CD14-positive monocyte (primary cell): ENCODE results near the gene FUT8. TPM values are rescaled to one million over a fixed set of nuclear protein-coding genes. Genes with fewer than 3 reads are reported as not detected.

Source experiments
- DNase-seq, 3 donors: peaks; one replicate each; pipeline ENCODE4 v3.0.0-alpha.2; 2011 to 2022
- H2AFZ ChIP-seq: 2 replicates; pipeline ENCODE4 v1.6.0; 2012; ENCODE audit warnings: mild to moderate bottlenecking, low read depth, low read length, inconsistent platforms; ENCODE audit not compliant: insufficient read depth, poor library complexity, severe bottlenecking
- H3K27ac ChIP-seq, 2 donors: 1 replicate in 1 of 2; 2 replicates in 1 of 2; pipeline ENCODE4 v1.5.1; 2012 to 2013; ENCODE audit warnings: low read length in 2 of 2, control low read depth in 1 of 2, inconsistent platforms in 1 of 2, low read depth in 1 of 2, mild to moderate bottlenecking in 1 of 2
- H3K27me3 ChIP-seq, 2 donors: one replicate each; pipeline versions ENCODE4 v1.6.0 to v1.6.1; 2011 to 2013; ENCODE audit warnings: low read length in 2 of 2; ENCODE audit not compliant: control insufficient read depth in 2 of 2, insufficient read depth in 2 of 2
- H3K36me3 ChIP-seq, 2 donors: replicated peaks in 1 of 2; 1 replicate in 1 of 2; 2 replicates in 1 of 2; pipeline versions ENCODE4 v1.5.1 to v1.6.1; 2012 to 2013; ENCODE audit warnings: low read length in 2 of 2, control low read depth in 1 of 2, inconsistent platforms in 1 of 2, mild to moderate bottlenecking in 1 of 2; ENCODE audit not compliant: insufficient read depth in 2 of 2, control insufficient read depth in 1 of 2
- H3K4me1 ChIP-seq, 2 donors: 1 replicate in 1 of 2; 2 replicates in 1 of 2; pipeline versions ENCODE4 v1.5.1 to v1.6.1; 2012 to 2013; ENCODE audit warnings: low read length in 2 of 2, control low read depth in 1 of 2, inconsistent platforms in 1 of 2, mild to moderate bottlenecking in 1 of 2, moderate library complexity in 1 of 2; ENCODE audit not compliant: insufficient read depth in 2 of 2, control insufficient read depth in 1 of 2
- H3K4me2 ChIP-seq: replicated peaks from 2 replicates; pipeline ENCODE3; 2012; ENCODE audit warnings: low read length, moderate library complexity, mild to moderate bottlenecking; ENCODE audit not compliant: poor library complexity, severe bottlenecking; ENCODE audit errors: extremely low read depth
- H3K4me3 ChIP-seq, 3 experiments: fragments of 200-600 bp in 1 of 3; sonication (generic) in 1 of 3; replicated peaks in 1 of 3; 1 replicate in 2 of 3; 2 replicates in 1 of 3; pipeline ENCODE4 v1.5.1; 2011 to 2013; ENCODE audit warnings: low read length in 3 of 3, mild to moderate bottlenecking in 3 of 3, control low read depth in 2 of 3, low read depth in 2 of 3, inconsistent platforms in 1 of 3, moderate library complexity in 1 of 3
- H3K79me2 ChIP-seq: 2 replicates; pipeline ENCODE4 v1.6.0; 2012; ENCODE audit warnings: mild to moderate bottlenecking, control low read depth, inconsistent platforms, low read length, moderate library complexity; ENCODE audit not compliant: insufficient read depth
- H3K9ac ChIP-seq: 2 replicates; pipeline ENCODE4 v1.6.0; 2017; ENCODE audit warnings: low read length, mild to moderate bottlenecking; ENCODE audit not compliant: insufficient read depth, poor library complexity, severe bottlenecking
- H3K9me3 ChIP-seq, 2 donors: replicated peaks in 1 of 2; 1 replicate in 1 of 2; 2 replicates in 1 of 2; pipeline versions ENCODE4 v1.5.1 to v1.6.1; 2012 to 2013; ENCODE audit warnings: low read length in 2 of 2, control low read depth in 1 of 2; ENCODE audit not compliant: control insufficient read depth in 1 of 2, insufficient read depth in 1 of 2
- H4K20me1 ChIP-seq: 2 replicates; pipeline ENCODE4 v1.6.0; 2012; ENCODE audit warnings: mild to moderate bottlenecking, low read length, control low read depth, moderate library complexity; ENCODE audit not compliant: insufficient read depth
- H3K27ac Mint-ChIP-seq, 7 donors: one replicate each; pipeline ENCODE4 v1.8.0; 2020; ENCODE audit warnings: mild to moderate bottlenecking in 7 of 7, mixed read lengths in 7 of 7, moderate library complexity in 6 of 7, inconsistent platforms in 2 of 7
- H3K27me3 Mint-ChIP-seq, 3 donors: one replicate each; pipeline ENCODE4 v1.8.0; 2021 to 2022; ENCODE audit warnings: low read depth in 3 of 3, mild to moderate bottlenecking in 3 of 3, mixed read lengths in 3 of 3, moderate library complexity in 3 of 3, inconsistent platforms in 1 of 3
- H3K36me3 Mint-ChIP-seq, 2 donors: one replicate each; pipeline ENCODE4 v1.8.0; 2020; ENCODE audit warnings: mixed read lengths in 2 of 2, inconsistent platforms in 1 of 2, mild to moderate bottlenecking in 1 of 2
- H3K4me1 Mint-ChIP-seq: one replicate; pipeline ENCODE4 v1.8.0; 2020; ENCODE audit warnings: mild to moderate bottlenecking, mixed read lengths
- H3K4me3 Mint-ChIP-seq, 2 donors: one replicate each; pipeline ENCODE4 v1.8.0; 2020; ENCODE audit warnings: mild to moderate bottlenecking in 2 of 2, mixed read lengths in 2 of 2, moderate library complexity in 1 of 2
- H3K9me3 Mint-ChIP-seq, 7 donors: one replicate each; pipeline ENCODE4 v1.8.0; 2020 to 2022; ENCODE audit warnings: mixed read lengths in 7 of 7, mild to moderate bottlenecking in 6 of 7, moderate library complexity in 6 of 7, inconsistent platforms in 2 of 7
- WGBS: methylation state at CpG from one replicate; pipeline ENCODE4 v1.1.5; 2013; ENCODE audit warnings: missing lambda C conversion rate; ENCODE audit not compliant: insufficient coverage; 5-methylcytosine and 5-hydroxymethylcytosine counted together
- intact Hi-C, 2 donors: fragments of 100-400 bp; cut with micrococcal nuclease; formaldehyde crosslinking; loops; one replicate each; pipeline versions ENCODE4 v1.15.0 to v1.15.1; 2023
- polyA plus RNA-seq, 3 donors: library from polyadenylated mRNA; depleted of rRNA in 1 of 3; unstranded in 2 of 3; stranded (reverse) in 1 of 3; fragments of 300-500 nt in 2 of 3; fragments of >200 nt in 1 of 3; fragmentation: Illumina TruSeq in 2 of 3; gene quantifications; 1 replicate in 2 of 3; 2 replicates in 1 of 3; pipeline ENCODE4 v1.2.3, GENCODE V29; 2012 to 2021
- TF ChIP-seq, protein P1 (sequence below): fragments of 200-600 bp; IDR thresholded peaks from one replicate; pipeline ENCODE4 v1.8.0; 2022; ENCODE audit warnings: antibody characterized with exemption, mild to moderate bottlenecking

Gene FUT8
- polyA plus RNA-seq, 3 donors: 1.6 to 5.1 (median 5.0) TPM

DNA sequence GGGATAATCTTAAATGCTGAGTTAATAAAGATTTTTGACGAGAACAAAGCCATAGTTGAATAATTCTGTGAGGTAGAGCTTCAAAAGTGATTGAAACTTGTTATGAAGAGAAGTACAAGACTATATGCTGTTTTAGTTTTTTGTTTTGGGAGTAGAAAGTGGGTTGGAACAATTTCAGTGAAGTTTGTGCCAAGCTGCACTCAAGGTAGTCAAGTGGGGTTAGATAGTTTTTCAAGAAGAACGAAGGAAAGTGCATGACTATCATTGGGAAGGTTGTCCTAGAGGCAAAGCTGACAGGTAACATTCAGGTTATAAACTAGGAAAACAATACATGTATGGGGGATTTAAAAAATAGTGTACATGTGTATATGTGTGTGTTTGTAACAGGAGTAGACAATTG, 16.2 kb downstream of the FUT8 start:
- H3K27me3 ChIP-seq: no peaks in the 10 kb centered on the region
- H3K4me1 ChIP-seq: no peaks in the 10 kb centered on the region
- H3K4me3 ChIP-seq: no peak overlapping the region
- WGBS: 91% methylated on average over 1 of the region's 2 CpGs
- H3K9me3 Mint-ChIP-seq: peaks cover 0 to 2% (median 0%) of the 10 kb centered on the region in 7 donors
- no peaks in the 10 kb centered on the region for H3K36me3 ChIP-seq
- no peaks in the 10 kb centered on the region for H3K9me3 ChIP-seq
- H3K27ac ChIP-seq: no peak overlapping the region
- intact Hi-C loops: no loop called here
- no peak overlapping the region for H3K9ac ChIP-seq
- H3K4me2 ChIP-seq: no peak overlapping the region
- H3K36me3 Mint-ChIP-seq: peaks cover 0 to 2% of the 10 kb centered on the region in 2 donors
- no peaks in the 10 kb centered on the region for H4K20me1 ChIP-seq
- H2AFZ ChIP-seq: no peak overlapping the region
- peaks cover 0 to 2% (median 2%) of the 10 kb centered on the region in 3 donors for H3K27me3 Mint-ChIP-seq
- H3K4me3 Mint-ChIP-seq: no peak overlapping the region
- no peak for DNase-seq
- peaks cover 1% of the 10 kb centered on the region for H3K4me1 Mint-ChIP-seq
- no peaks in the 10 kb centered on the region for H3K79me2 ChIP-seq
- TF ChIP-seq, protein P1, sequence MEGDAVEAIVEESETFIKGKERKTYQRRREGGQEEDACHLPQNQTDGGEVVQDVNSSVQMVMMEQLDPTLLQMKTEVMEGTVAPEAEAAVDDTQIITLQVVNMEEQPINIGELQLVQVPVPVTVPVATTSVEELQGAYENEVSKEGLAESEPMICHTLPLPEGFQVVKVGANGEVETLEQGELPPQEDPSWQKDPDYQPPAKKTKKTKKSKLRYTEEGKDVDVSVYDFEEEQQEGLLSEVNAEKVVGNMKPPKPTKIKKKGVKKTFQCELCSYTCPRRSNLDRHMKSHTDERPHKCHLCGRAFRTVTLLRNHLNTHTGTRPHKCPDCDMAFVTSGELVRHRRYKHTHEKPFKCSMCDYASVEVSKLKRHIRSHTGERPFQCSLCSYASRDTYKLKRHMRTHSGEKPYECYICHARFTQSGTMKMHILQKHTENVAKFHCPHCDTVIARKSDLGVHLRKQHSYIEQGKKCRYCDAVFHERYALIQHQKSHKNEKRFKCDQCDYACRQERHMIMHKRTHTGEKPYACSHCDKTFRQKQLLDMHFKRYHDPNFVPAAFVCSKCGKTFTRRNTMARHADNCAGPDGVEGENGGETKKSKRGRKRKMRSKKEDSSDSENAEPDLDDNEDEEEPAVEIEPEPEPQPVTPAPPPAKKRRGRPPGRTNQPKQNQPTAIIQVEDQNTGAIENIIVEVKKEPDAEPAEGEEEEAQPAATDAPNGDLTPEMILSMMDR: no peak
- no peak overlapping the region for H3K27ac Mint-ChIP-seq

DNA sequence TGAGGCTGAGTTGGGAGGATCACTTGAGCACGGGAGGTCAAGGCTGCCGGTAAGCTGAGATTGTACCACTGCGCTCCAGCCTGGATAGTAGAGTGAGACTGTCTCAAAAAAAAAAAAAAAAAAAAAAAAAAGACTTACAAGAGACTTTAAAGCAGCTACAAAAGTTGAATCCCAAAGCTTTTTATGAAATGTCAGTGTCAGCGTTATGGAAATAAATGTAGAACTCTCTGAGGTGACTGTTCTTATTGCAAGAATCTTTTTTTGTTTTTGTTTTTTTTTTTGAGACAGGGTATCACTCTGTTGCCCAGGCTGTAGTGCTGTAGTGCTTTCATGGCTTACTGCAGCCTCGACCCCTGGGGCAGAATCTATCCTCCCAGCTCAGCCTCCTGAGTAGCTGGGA, 17.2 kb downstream of the FUT8 start:
- Histone ChIP-seq H3K9ac (no peak overlapping the region), H3K27ac (no peak overlapping the region), H3K36me3 (no peaks in the 10 kb centered on the region), H3K9me3 (no peaks in the 10 kb centered on the region), H4K20me1 (no peaks in the 10 kb centered on the region), H3K79me2 (no peaks in the 10 kb centered on the region), H2AFZ (no peak overlapping the region), H3K4me3 (no peak overlapping the region), H3K4me1 (no peaks in the 10 kb centered on the region), H3K4me2 (no peak overlapping the region), H3K27me3 (no peaks in the 10 kb centered on the region)
- peaks cover 2% of the 10 kb centered on the region for H3K4me1 Mint-ChIP-seq
- no peak overlapping the region for H3K4me3 Mint-ChIP-seq
- H3K36me3 Mint-ChIP-seq: no peaks in the 10 kb centered on the region
- TF ChIP-seq, protein P1: no peak
- no peak for DNase-seq
- no peak overlapping the region for H3K27ac Mint-ChIP-seq
- no CpG with 5 or more reads among the region's 5 CpGs for WGBS
- H3K27me3 Mint-ChIP-seq: peaks cover 0 to 2% (median 2%) of the 10 kb centered on the region in 3 donors
- H3K9me3 Mint-ChIP-seq: peaks cover 0 to 2% (median 0%) of the 10 kb centered on the region in 7 donors
- intact Hi-C loops: no loop called here
